ENCODE measurements around the gene RNF38.

The RNF38 gene

GRCh38 chr9:36437790-36438189 lies 37.7 kb upstream of the RNF38 start:
- no peaks in the 10 kb centered on the region for H3K9me3 ChIP-seq (ENCODE audit: control insufficient read depth in 1 of 2, low read length in 2 of 2)
- no peak overlapping the region for H3K9ac ChIP-seq (ENCODE audit: low read depth in 1 of 2, low read length in 2 of 2)

DNA sequence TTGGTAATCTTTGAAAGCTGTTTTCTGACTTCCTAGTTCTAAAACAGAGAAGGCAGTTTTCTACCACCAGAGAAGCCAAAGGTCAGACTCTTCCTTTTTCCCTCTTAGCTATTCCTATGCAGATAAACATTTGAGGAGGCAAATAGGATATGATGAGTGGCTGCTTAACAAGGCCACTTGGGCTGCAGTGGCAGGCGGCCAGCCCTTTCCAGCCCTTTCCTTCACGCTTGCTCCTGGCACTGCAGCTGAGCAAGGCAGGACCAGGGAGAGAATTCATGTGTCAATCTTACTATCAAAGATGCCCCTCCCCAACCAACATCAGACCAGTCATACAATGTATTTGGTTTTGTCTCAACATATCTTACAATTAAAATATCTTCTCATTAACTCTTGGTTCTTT lies 36.8 kb upstream of the RNF38 start:
- no peaks in the 10 kb centered on the region for H3K27me3 ChIP-seq (ENCODE audit: control insufficient read depth in 1 of 2, insufficient read depth in 2 of 2, low read length in 2 of 2)
- no peaks in the 10 kb centered on the region for H3K4me1 ChIP-seq (ENCODE audit: control insufficient read depth in 1 of 2, insufficient read depth in 2 of 2, low read length in 2 of 2)
- H3K36me3 ChIP-seq (ENCODE audit: control insufficient read depth in 1 of 2, insufficient read depth in 2 of 2, low read length in 2 of 2) = no peaks in the 10 kb centered on the region
- H3K9me3 ChIP-seq (ENCODE audit: control insufficient read depth in 1 of 2, low read length in 2 of 2) = no peaks in the 10 kb centered on the region
- H3K9ac ChIP-seq (ENCODE audit: low read depth in 1 of 2, low read length in 2 of 2) = no peak overlapping the region
- H3K27ac ChIP-seq (ENCODE audit: low read depth, low read length) = no peak overlapping the region
- H3K4me3 ChIP-seq (ENCODE audit: low read depth in 1 of 2, low read length in 2 of 2) = no peak overlapping the region

More at GRCh38 chr9:36437790-36438189, 37.7 kb upstream of the RNF38 start:
- H3K27me3 ChIP-seq (ENCODE audit: control insufficient read depth in 1 of 2, insufficient read depth in 2 of 2, low read length in 2 of 2) = no peaks in the 10 kb centered on the region
- no peaks in the 10 kb centered on the region for H3K4me1 ChIP-seq (ENCODE audit: control insufficient read depth in 1 of 2, insufficient read depth in 2 of 2, low read length in 2 of 2)
- no peak overlapping the region for H3K27ac ChIP-seq (ENCODE audit: low read depth, low read length)
- no peaks in the 10 kb centered on the region for H3K36me3 ChIP-seq (ENCODE audit: control insufficient read depth in 1 of 2, insufficient read depth in 2 of 2, low read length in 2 of 2)
- H3K4me3 ChIP-seq (ENCODE audit: low read depth in 1 of 2, low read length in 2 of 2) = no peak overlapping the region

DNA sequence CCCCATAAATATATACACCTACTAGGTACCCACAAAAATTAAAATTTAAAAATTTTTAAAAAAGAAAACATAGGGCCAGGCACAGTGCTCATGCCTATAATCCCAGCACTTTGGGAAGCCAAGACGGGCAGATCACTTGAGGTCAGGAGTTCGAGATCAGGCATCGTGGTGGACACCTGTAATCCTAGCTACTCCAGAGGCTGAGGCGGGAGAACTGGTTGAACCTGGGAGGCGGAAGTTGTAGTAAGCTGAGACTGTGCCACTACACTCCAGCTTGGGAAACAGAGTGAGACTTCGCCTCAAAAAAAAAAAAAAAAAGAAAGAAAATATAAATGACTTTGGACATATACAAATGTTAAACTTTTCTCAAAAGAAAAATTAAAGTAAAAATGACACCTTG lies 33.3 kb upstream of the RNF38 start:
- Histone ChIP-seq H3K9ac (ENCODE audit: low read depth in 1 of 2, low read length in 2 of 2) (no peak overlapping the region), H3K27me3 (ENCODE audit: control insufficient read depth in 1 of 2, insufficient read depth in 2 of 2, low read length in 2 of 2) (no peaks in the 10 kb centered on the region), H3K27ac (ENCODE audit: low read depth, low read length) (no peak overlapping the region), H3K9me3 (ENCODE audit: control insufficient read depth in 1 of 2, low read length in 2 of 2) (no peaks in the 10 kb centered on the region), H3K36me3 (ENCODE audit: control insufficient read depth in 1 of 2, insufficient read depth in 2 of 2, low read length in 2 of 2) (peaks cover 0 to 4% of the 10 kb centered on the region in 2 donors), H3K4me3 (ENCODE audit: low read depth in 1 of 2, low read length in 2 of 2) (no peak overlapping the region), H3K4me1 (ENCODE audit: control insufficient read depth in 1 of 2, insufficient read depth in 2 of 2, low read length in 2 of 2) (no peaks in the 10 kb centered on the region)

GRCh38 chr9:36431078-36431477 lies 31.0 kb upstream of the RNF38 start:
- Histone ChIP-seq H3K9ac (ENCODE audit: low read depth in 1 of 2, low read length in 2 of 2) (no peak overlapping the region), H3K27ac (ENCODE audit: low read depth, low read length) (no peak overlapping the region), H3K27me3 (ENCODE audit: control insufficient read depth in 1 of 2, insufficient read depth in 2 of 2, low read length in 2 of 2) (no peaks in the 10 kb centered on the region), H3K4me1 (ENCODE audit: control insufficient read depth in 1 of 2, insufficient read depth in 2 of 2, low read length in 2 of 2) (no peaks in the 10 kb centered on the region), H3K4me3 (ENCODE audit: low read depth in 1 of 2, low read length in 2 of 2) (no peak overlapping the region), H3K36me3 (ENCODE audit: control insufficient read depth in 1 of 2, insufficient read depth in 2 of 2, low read length in 2 of 2) (peaks cover 0 to 4% of the 10 kb centered on the region in 2 donors), H3K9me3 (ENCODE audit: control insufficient read depth in 1 of 2, low read length in 2 of 2) (no peaks in the 10 kb centered on the region)

- Histone ChIP-seq H3K9ac (ENCODE audit: low read depth in 1 of 2, low read length in 2 of 2) (no peak overlapping the region), H3K4me1 (ENCODE audit: control insufficient read depth in 1 of 2, insufficient read depth in 2 of 2, low read length in 2 of 2) (no peaks in the 10 kb centered on the region), H3K27ac (ENCODE audit: low read depth, low read length) (no peak overlapping the region), H3K27me3 (ENCODE audit: control insufficient read depth in 1 of 2, insufficient read depth in 2 of 2, low read length in 2 of 2) (no peaks in the 10 kb centered on the region), H3K4me3 (ENCODE audit: low read depth in 1 of 2, low read length in 2 of 2) (no peak overlapping the region), H3K9me3 (ENCODE audit: control insufficient read depth in 1 of 2, low read length in 2 of 2) (no peaks in the 10 kb centered on the region), H3K36me3 (ENCODE audit: control insufficient read depth in 1 of 2, insufficient read depth in 2 of 2, low read length in 2 of 2) (peaks cover 0 to 8% of the 10 kb centered on the region in 2 donors)
Observed at GRCh38 chr9:36426945-36427344, 26.9 kb upstream of the RNF38 start.

DNA sequence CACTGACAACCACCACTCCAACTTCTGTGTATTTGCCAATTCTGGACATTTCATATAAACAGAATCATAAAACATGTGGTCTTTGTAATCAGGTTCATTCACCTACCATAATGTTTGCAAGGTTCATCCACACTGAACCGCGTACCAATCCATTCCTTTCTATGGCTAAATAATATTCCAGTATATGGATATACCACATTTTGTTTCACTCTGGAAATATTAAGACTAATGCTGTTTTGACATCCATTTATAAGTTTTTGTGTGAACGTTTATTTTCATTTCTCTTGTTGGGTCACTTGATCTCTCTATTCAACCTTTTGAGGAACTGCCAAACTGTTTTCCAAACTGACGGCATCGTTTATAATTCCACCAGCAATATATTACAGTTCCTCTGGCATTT lies 26.3 kb upstream of the RNF38 start:
- no peaks in the 10 kb centered on the region for H3K27me3 ChIP-seq (ENCODE audit: control insufficient read depth in 1 of 2, insufficient read depth in 2 of 2, low read length in 2 of 2)
- no peak overlapping the region for H3K9ac ChIP-seq (ENCODE audit: low read depth in 1 of 2, low read length in 2 of 2)
- no peaks in the 10 kb centered on the region for H3K4me1 ChIP-seq (ENCODE audit: control insufficient read depth in 1 of 2, insufficient read depth in 2 of 2, low read length in 2 of 2)
- H3K4me3 ChIP-seq (ENCODE audit: low read depth in 1 of 2, low read length in 2 of 2) = no peak overlapping the region
- no peaks in the 10 kb centered on the region for H3K9me3 ChIP-seq (ENCODE audit: control insufficient read depth in 1 of 2, low read length in 2 of 2)
- H3K36me3 ChIP-seq (ENCODE audit: control insufficient read depth in 1 of 2, insufficient read depth in 2 of 2, low read length in 2 of 2) = peaks cover 0 to 8% of the 10 kb centered on the region in 2 donors
- no peak overlapping the region for H3K27ac ChIP-seq (ENCODE audit: low read depth, low read length)

DNA sequence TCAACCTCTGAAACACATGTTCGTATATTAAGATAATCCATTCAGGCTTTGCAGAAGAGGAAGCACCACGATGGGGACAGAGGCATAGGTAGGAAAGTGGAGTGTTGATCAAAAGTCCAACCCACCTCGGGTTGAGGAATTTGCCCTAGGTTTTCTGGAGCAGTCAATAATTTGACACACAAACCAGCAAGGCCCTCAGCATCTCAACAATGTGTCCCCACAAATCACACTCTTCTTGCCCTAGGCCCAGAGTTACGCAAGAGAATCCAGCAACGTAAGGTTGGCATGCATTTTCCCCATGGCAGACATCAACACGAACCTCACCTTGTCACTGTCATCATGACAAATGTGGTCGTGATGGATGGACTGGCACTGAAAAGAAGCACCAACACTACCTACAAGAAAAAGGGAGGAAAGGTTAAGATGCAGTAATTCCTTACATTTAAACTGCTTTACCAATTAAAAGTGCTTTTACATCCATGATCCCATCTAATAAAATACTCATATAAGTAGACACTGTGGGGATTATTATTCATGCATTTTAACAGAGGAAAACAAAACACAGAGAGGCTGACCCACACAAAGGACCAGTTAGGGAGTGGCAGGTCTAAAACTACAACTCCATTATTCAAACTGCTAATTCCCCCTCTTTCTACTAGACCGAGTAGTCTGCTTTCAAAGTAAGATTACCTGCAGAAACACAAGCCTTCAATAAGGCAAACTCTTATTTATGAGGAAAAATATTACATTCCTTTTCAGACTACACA lies 24.4 kb upstream of the RNF38 start:
- H3K9me3 ChIP-seq (ENCODE audit: control insufficient read depth in 1 of 2, low read length in 2 of 2) = no peaks in the 10 kb centered on the region
- H3K27me3 ChIP-seq (ENCODE audit: control insufficient read depth in 1 of 2, insufficient read depth in 2 of 2, low read length in 2 of 2) = no peaks in the 10 kb centered on the region
- peaks cover 0 to 8% of the 10 kb centered on the region in 2 donors for H3K36me3 ChIP-seq (ENCODE audit: control insufficient read depth in 1 of 2, insufficient read depth in 2 of 2, low read length in 2 of 2)
- peaks cover 2 to 10% of the 10 kb centered on the region in 2 donors for H3K4me1 ChIP-seq (ENCODE audit: control insufficient read depth in 1 of 2, insufficient read depth in 2 of 2, low read length in 2 of 2)
- H3K9ac ChIP-seq (ENCODE audit: low read depth in 1 of 2, low read length in 2 of 2) = no peak overlapping the region
- no peak overlapping the region for H3K27ac ChIP-seq (ENCODE audit: low read depth, low read length)
- no peak overlapping the region for H3K4me3 ChIP-seq (ENCODE audit: low read depth in 1 of 2, low read length in 2 of 2)

DNA sequence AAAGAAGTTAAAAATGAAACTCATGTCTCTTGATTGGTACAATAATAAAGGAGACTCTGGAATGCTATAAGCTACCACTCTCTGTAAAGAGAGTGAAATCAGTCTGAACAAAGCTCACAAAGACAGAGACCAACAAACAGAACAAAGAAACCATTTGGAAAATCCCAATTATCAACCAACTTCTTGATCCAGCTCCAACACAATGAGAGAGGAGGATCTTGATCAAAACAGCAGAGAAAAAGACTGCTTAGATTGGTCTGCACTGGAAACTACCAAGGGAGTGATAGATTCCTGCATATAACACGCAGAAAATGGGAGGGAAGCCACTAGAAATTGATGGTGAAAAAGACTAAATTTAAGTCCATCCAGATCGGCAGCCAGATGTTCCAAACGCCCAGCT lies 23.1 kb upstream of the RNF38 start:
- Histone ChIP-seq H3K9me3 (ENCODE audit: control insufficient read depth in 1 of 2, low read length in 2 of 2) (no peaks in the 10 kb centered on the region), H3K27ac (ENCODE audit: low read depth, low read length) (no peak overlapping the region), H3K27me3 (ENCODE audit: control insufficient read depth in 1 of 2, insufficient read depth in 2 of 2, low read length in 2 of 2) (no peaks in the 10 kb centered on the region), H3K9ac (ENCODE audit: low read depth in 1 of 2, low read length in 2 of 2) (no peak overlapping the region), H3K36me3 (ENCODE audit: control insufficient read depth in 1 of 2, insufficient read depth in 2 of 2, low read length in 2 of 2) (peaks cover 0 to 4% of the 10 kb centered on the region in 2 donors), H3K4me3 (ENCODE audit: low read depth in 1 of 2, low read length in 2 of 2) (no peak overlapping the region), H3K4me1 (ENCODE audit: control insufficient read depth in 1 of 2, insufficient read depth in 2 of 2, low read length in 2 of 2) (peaks cover 9 to 11% of the 10 kb centered on the region in 2 donors)

DNA sequence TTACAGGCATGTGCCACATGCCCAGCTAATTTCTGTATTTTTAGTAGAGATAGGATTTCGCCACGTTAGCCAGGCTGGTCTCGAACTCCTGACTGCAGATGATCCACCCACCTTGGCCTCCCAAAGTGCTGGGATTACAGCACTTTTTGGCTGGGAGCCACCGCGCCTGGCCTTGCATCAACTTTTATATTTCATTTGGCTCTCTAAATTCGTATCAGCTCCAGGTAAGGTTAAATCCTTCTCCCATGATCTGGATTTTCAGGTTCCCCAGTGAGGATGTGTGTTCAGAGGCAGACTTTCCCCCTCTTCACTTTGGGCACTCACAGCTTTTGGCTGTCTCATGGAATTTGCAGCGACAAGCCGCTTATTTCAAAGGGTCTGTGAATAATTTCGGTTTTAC lies 16.8 kb upstream of the RNF38 start:
- Histone ChIP-seq H3K27ac (ENCODE audit: low read depth, low read length) (no peak overlapping the region), H3K4me3 (ENCODE audit: low read depth in 1 of 2, low read length in 2 of 2) (no peak overlapping the region), H3K9ac (ENCODE audit: low read depth in 1 of 2, low read length in 2 of 2) (no peak overlapping the region), H3K27me3 (ENCODE audit: control insufficient read depth in 1 of 2, insufficient read depth in 2 of 2, low read length in 2 of 2) (no peaks in the 10 kb centered on the region), H3K9me3 (ENCODE audit: control insufficient read depth in 1 of 2, low read length in 2 of 2) (no peaks in the 10 kb centered on the region), H3K36me3 (ENCODE audit: control insufficient read depth in 1 of 2, insufficient read depth in 2 of 2, low read length in 2 of 2) (peaks cover 0 to 8% of the 10 kb centered on the region in 2 donors), H3K4me1 (ENCODE audit: control insufficient read depth in 1 of 2, insufficient read depth in 2 of 2, low read length in 2 of 2) (peaks cover 9 to 11% of the 10 kb centered on the region in 2 donors)

- Histone ChIP-seq H3K9ac (ENCODE audit: low read depth in 1 of 2, low read length in 2 of 2) (no peak overlapping the region), H3K36me3 (ENCODE audit: control insufficient read depth in 1 of 2, insufficient read depth in 2 of 2, low read length in 2 of 2) (peaks cover 0 to 8% of the 10 kb centered on the region in 2 donors), H3K27me3 (ENCODE audit: control insufficient read depth in 1 of 2, insufficient read depth in 2 of 2, low read length in 2 of 2) (no peaks in the 10 kb centered on the region), H3K4me3 (ENCODE audit: low read depth in 1 of 2, low read length in 2 of 2) (no peak overlapping the region), H3K27ac (ENCODE audit: low read depth, low read length) (no peak overlapping the region), H3K4me1 (ENCODE audit: control insufficient read depth in 1 of 2, insufficient read depth in 2 of 2, low read length in 2 of 2) (peaks cover 9 to 11% of the 10 kb centered on the region in 2 donors), H3K9me3 (ENCODE audit: control insufficient read depth in 1 of 2, low read length in 2 of 2) (no peaks in the 10 kb centered on the region)
Observed at GRCh38 chr9:36415822-36416525, 15.9 kb upstream of the RNF38 start.

All from duodenal mucosa (tissue), 2 donors.